Mucosa of stomach (tissue), 1 donor: Measurements from ENCODE around the gene CPLANE2.
"Not testable (repeated sequence)": the region's sequence is repeated elsewhere in the genome, so short reads cannot be mapped to it uniquely, and the experiment has no call there.

Experiments
- H3K27me3 ChIP-seq: one replicate; pipeline ENCODE4 v1.7.0; 2013; ENCODE audit warnings: mild to moderate bottlenecking, low read length; ENCODE audit not compliant: control insufficient read depth, insufficient read depth
- H3K36me3 ChIP-seq: one replicate; pipeline ENCODE4 v1.7.0; 2013; ENCODE audit warnings: low read length; ENCODE audit not compliant: control insufficient read depth, insufficient read depth
- H3K4me1 ChIP-seq: one replicate; pipeline ENCODE4 v1.7.0; 2013; ENCODE audit warnings: mild to moderate bottlenecking, low read length; ENCODE audit not compliant: control insufficient read depth, insufficient read depth
- H3K4me3 ChIP-seq: one replicate; pipeline ENCODE4 v1.7.0; 2013; ENCODE audit warnings: low read length
- H3K9ac ChIP-seq: one replicate; pipeline ENCODE4 v1.7.0; 2013; ENCODE audit warnings: mild to moderate bottlenecking, low read length, moderate library complexity
- H3K9me3 ChIP-seq: one replicate; pipeline ENCODE4 v1.7.0; 2013; ENCODE audit warnings: mild to moderate bottlenecking, low read length, moderate library complexity; ENCODE audit not compliant: control insufficient read depth
- donor health status: Pancreatic carcinoma.

The CPLANE2 gene

GRCh38 chr1:16203550-16203949 is 33.4 kb downstream of the CPLANE2 start:
- H3K4me1 ChIP-seq: peaks cover 11% of the 10 kb centered on the region
- no peaks in the 10 kb centered on the region for H3K27me3 ChIP-seq
- H3K9me3 ChIP-seq: no peaks in the 10 kb centered on the region
- H3K4me3 ChIP-seq: no peak overlapping the region
- no peaks in the 10 kb centered on the region for H3K36me3 ChIP-seq
- H3K9ac ChIP-seq: no peak overlapping the region

GRCh38 chr1:16202281-16203210 is 34.4 kb downstream of the CPLANE2 start:
- Histone ChIP-seq H3K4me1 (peaks cover 11% of the 10 kb centered on the region), H3K36me3 (no peaks in the 10 kb centered on the region), H3K9ac (no peak overlapping the region), H3K27me3 (no peaks in the 10 kb centered on the region), H3K9me3 (no peaks in the 10 kb centered on the region), H3K4me3 (no peak overlapping the region)

- Histone ChIP-seq H3K27me3 (no peaks in the 10 kb centered on the region), H3K4me1 (no peaks in the 10 kb centered on the region), H3K9ac (no peak overlapping the region), H3K4me3 (no peak overlapping the region), H3K36me3 (no peaks in the 10 kb centered on the region), H3K9me3 (no peaks in the 10 kb centered on the region)
Measured at GRCh38 chr1:16199700-16200099, 37.3 kb downstream of the CPLANE2 start.

- Histone ChIP-seq H3K9me3 (no peaks in the 10 kb centered on the region), H3K4me1 (no peaks in the 10 kb centered on the region), H3K36me3 (no peaks in the 10 kb centered on the region), H3K27me3 (no peaks in the 10 kb centered on the region), H3K4me3 (no peak overlapping the region), H3K9ac (no peak overlapping the region)
Measured at GRCh38 chr1:16199157-16199501, 37.9 kb downstream of the CPLANE2 start.

GRCh38 chr1:16198444-16199156 is 38.4 kb downstream of the CPLANE2 start:
- Histone ChIP-seq H3K9me3 (no peaks in the 10 kb centered on the region), H3K9ac (no peak overlapping the region), H3K4me1 (no peaks in the 10 kb centered on the region), H3K4me3 (no peak overlapping the region), H3K36me3 (no peaks in the 10 kb centered on the region), H3K27me3 (no peaks in the 10 kb centered on the region)

- no peaks in the 10 kb centered on the region for H3K4me1 ChIP-seq
- no peak overlapping the region for H3K4me3 ChIP-seq
- no peaks in the 10 kb centered on the region for H3K36me3 ChIP-seq
- H3K27me3 ChIP-seq: no peaks in the 10 kb centered on the region
- no peaks in the 10 kb centered on the region for H3K9me3 ChIP-seq
- no peak overlapping the region for H3K9ac ChIP-seq
Measured at GRCh38 chr1:16196874-16197273, 40.1 kb downstream of the CPLANE2 start.

- not testable (repeated sequence) for H3K4me3 ChIP-seq, H3K9ac ChIP-seq, H3K4me1 ChIP-seq, H3K9me3 ChIP-seq, H3K36me3 ChIP-seq, H3K27me3 ChIP-seq
Measured at GRCh38 chr1:16196139-16196538, 40.8 kb downstream of the CPLANE2 start.

GRCh38 chr1:16195518-16195905 is 41.5 kb downstream of the CPLANE2 start:
- Histone ChIP-seq H3K4me3 (no peak overlapping the region), H3K27me3 (no peaks in the 10 kb centered on the region), H3K36me3 (no peaks in the 10 kb centered on the region), H3K9me3 (no peaks in the 10 kb centered on the region), H3K4me1 (no peaks in the 10 kb centered on the region), H3K9ac (no peak overlapping the region)

GRCh38 chr1:16191916-16192546 is 45.0 kb downstream of the CPLANE2 start:
- peaks cover 7% of the 10 kb centered on the region for H3K27me3 ChIP-seq
- no peaks in the 10 kb centered on the region for H3K36me3 ChIP-seq
- H3K4me3 ChIP-seq: no peak overlapping the region
- no peak overlapping the region for H3K9ac ChIP-seq
- no peaks in the 10 kb centered on the region for H3K9me3 ChIP-seq
- H3K4me1 ChIP-seq: peaks cover 18% of the 10 kb centered on the region

- Histone ChIP-seq H3K27me3 (peaks cover 7% of the 10 kb centered on the region), H3K4me3 (no peak overlapping the region), H3K9ac (no peak overlapping the region), H3K9me3 (no peaks in the 10 kb centered on the region), H3K36me3 (no peaks in the 10 kb centered on the region), H3K4me1 (peaks cover 18% of the 10 kb centered on the region)
Measured at GRCh38 chr1:16191309-16191708, 45.7 kb downstream of the CPLANE2 start.

- Histone ChIP-seq H3K27me3 (peaks cover 7% of the 10 kb centered on the region), H3K36me3 (no peaks in the 10 kb centered on the region), H3K4me3 (no peak overlapping the region), H3K4me1 (peaks cover 19% of the 10 kb centered on the region), H3K9me3 (no peaks in the 10 kb centered on the region), H3K9ac (no peak overlapping the region)
Measured at GRCh38 chr1:16189921-16190621, 46.9 kb downstream of the CPLANE2 start.
